ENCODE data around the gene RAB11FIP4. TPM values are rescaled to one million over a fixed set of nuclear protein-coding genes. Genes with fewer than 3 reads are reported as not detected.

Gene RAB11FIP4
- total and polyA plus RNA-seq, 2 donors (not counting 1 experiment from before 2014, with no cell fraction given), result 0.16 to 0.66 TPM

- no peak for DNase-seq (ENCODE audit: low read depth in 2 of 2)
- Histone ChIP-seq H3K4me1 (ENCODE audit: control insufficient read depth, extremely low read depth, insufficient read depth, low read length) (no peaks in the 10 kb centered on the region), H3K27ac (ENCODE audit: insufficient read depth, low read length) (no peak overlapping the region), H3K27me3 (ENCODE audit: control insufficient read depth, insufficient read depth, low read length) (peaks cover 9% of the 10 kb centered on the region), H3K4me2 (ENCODE audit: extremely low read depth, insufficient read depth, low read length) (no peak overlapping the region), H2AFZ (ENCODE audit: low read length) (no peak overlapping the region), H3K36me3 (ENCODE audit: control insufficient read depth, insufficient read depth, low read length) (no peaks in the 10 kb centered on the region), H3K9ac (ENCODE audit: insufficient read depth, low read length) (no peak overlapping the region), H3K9me3 (ENCODE audit: control insufficient read depth, insufficient read depth, low read depth, low read length) (no peaks in the 10 kb centered on the region), H3K79me2 (ENCODE audit: control insufficient read depth, insufficient read depth, low read length) (no peaks in the 10 kb centered on the region), H3K4me3 (replicated peaks in 1 of 4; ENCODE audit: control extremely low read depth in 1 of 4, insufficient read depth in 1 of 4, low read depth in 3 of 4, low read length in 4 of 4) (no peak overlapping the region), H4K20me1 (ENCODE audit: control insufficient read depth, extremely low read depth, insufficient read depth, low read length) (no peaks in the 10 kb centered on the region)
- TF ChIP-seq EZH2 (IDR thresholded peaks at IDR 0.05; ENCODE audit: low read length, missing control alignments), result no peak
- TF ChIP-seq, protein P1, sequence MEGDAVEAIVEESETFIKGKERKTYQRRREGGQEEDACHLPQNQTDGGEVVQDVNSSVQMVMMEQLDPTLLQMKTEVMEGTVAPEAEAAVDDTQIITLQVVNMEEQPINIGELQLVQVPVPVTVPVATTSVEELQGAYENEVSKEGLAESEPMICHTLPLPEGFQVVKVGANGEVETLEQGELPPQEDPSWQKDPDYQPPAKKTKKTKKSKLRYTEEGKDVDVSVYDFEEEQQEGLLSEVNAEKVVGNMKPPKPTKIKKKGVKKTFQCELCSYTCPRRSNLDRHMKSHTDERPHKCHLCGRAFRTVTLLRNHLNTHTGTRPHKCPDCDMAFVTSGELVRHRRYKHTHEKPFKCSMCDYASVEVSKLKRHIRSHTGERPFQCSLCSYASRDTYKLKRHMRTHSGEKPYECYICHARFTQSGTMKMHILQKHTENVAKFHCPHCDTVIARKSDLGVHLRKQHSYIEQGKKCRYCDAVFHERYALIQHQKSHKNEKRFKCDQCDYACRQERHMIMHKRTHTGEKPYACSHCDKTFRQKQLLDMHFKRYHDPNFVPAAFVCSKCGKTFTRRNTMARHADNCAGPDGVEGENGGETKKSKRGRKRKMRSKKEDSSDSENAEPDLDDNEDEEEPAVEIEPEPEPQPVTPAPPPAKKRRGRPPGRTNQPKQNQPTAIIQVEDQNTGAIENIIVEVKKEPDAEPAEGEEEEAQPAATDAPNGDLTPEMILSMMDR (conservative IDR thresholded peaks at IDR 0.05 in 1 of 2, IDR thresholded peaks at IDR 0.05 in 1 of 2; ENCODE audit: low read depth in 1 of 2, low read length in 2 of 2), result no peak
These were observed 21.8 kb downstream of the RAB11FIP4 start for GRCh38 chr17:31413081-31413799.

- Histone ChIP-seq H3K4me3 (replicated peaks in 1 of 4; ENCODE audit: control extremely low read depth in 1 of 4, insufficient read depth in 1 of 4, low read depth in 3 of 4, low read length in 4 of 4) (no peak overlapping the region), H3K4me1 (ENCODE audit: control insufficient read depth, extremely low read depth, insufficient read depth, low read length) (no peaks in the 10 kb centered on the region), H3K27ac (ENCODE audit: insufficient read depth, low read length) (no peak overlapping the region), H2AFZ (ENCODE audit: low read length) (no peak overlapping the region), H3K9me3 (ENCODE audit: control insufficient read depth, insufficient read depth, low read depth, low read length) (no peaks in the 10 kb centered on the region), H3K9ac (ENCODE audit: insufficient read depth, low read length) (no peak overlapping the region), H3K79me2 (ENCODE audit: control insufficient read depth, insufficient read depth, low read length) (no peaks in the 10 kb centered on the region), H4K20me1 (ENCODE audit: control insufficient read depth, extremely low read depth, insufficient read depth, low read length) (no peaks in the 10 kb centered on the region), H3K27me3 (ENCODE audit: control insufficient read depth, insufficient read depth, low read length) (peaks cover 6% of the 10 kb centered on the region), H3K4me2 (ENCODE audit: extremely low read depth, insufficient read depth, low read length) (no peak overlapping the region), H3K36me3 (ENCODE audit: control insufficient read depth, insufficient read depth, low read length) (no peaks in the 10 kb centered on the region)
- peak; percentile 60 to 71 for DNase-seq (ENCODE audit: low read depth in 2 of 2)
- TF ChIP-seq EZH2 (IDR thresholded peaks at IDR 0.05; ENCODE audit: low read length, missing control alignments), result no peak
- TF ChIP-seq, protein P1 (conservative IDR thresholded peaks at IDR 0.05 in 1 of 2, IDR thresholded peaks at IDR 0.05 in 1 of 2; ENCODE audit: low read depth in 1 of 2, low read length in 2 of 2), result no peak
These were observed 22.5 kb downstream of the RAB11FIP4 start for GRCh38 chr17:31413874-31414549.

GRCh38 chr17:31414550-31414918, 23.1 kb downstream of the RAB11FIP4 start:
- no peak overlapping the region for H3K9ac ChIP-seq (ENCODE audit: insufficient read depth, low read length)
- TF ChIP-seq EZH2 (IDR thresholded peaks at IDR 0.05; ENCODE audit: low read length, missing control alignments), result no peak
- TF ChIP-seq, protein P1 (conservative IDR thresholded peaks at IDR 0.05 in 1 of 2, IDR thresholded peaks at IDR 0.05 in 1 of 2; ENCODE audit: low read depth in 1 of 2, low read length in 2 of 2), result no peak

More at GRCh38 chr17:31414550-31414918, 23.1 kb downstream of the RAB11FIP4 start:
- Histone ChIP-seq H3K79me2 (ENCODE audit: control insufficient read depth, insufficient read depth, low read length) (no peaks in the 10 kb centered on the region), H3K4me2 (ENCODE audit: extremely low read depth, insufficient read depth, low read length) (no peak overlapping the region), H3K27ac (ENCODE audit: insufficient read depth, low read length) (no peak overlapping the region), H3K36me3 (ENCODE audit: control insufficient read depth, insufficient read depth, low read length) (no peaks in the 10 kb centered on the region), H2AFZ (ENCODE audit: low read length) (no peak overlapping the region), H3K27me3 (ENCODE audit: control insufficient read depth, insufficient read depth, low read length) (peaks cover 6% of the 10 kb centered on the region), H4K20me1 (ENCODE audit: control insufficient read depth, extremely low read depth, insufficient read depth, low read length) (no peaks in the 10 kb centered on the region), H3K4me1 (ENCODE audit: control insufficient read depth, extremely low read depth, insufficient read depth, low read length) (no peaks in the 10 kb centered on the region), H3K9me3 (ENCODE audit: control insufficient read depth, insufficient read depth, low read depth, low read length) (no peaks in the 10 kb centered on the region), H3K4me3 (replicated peaks in 1 of 4; ENCODE audit: control extremely low read depth in 1 of 4, insufficient read depth in 1 of 4, low read depth in 3 of 4, low read length in 4 of 4) (no peak overlapping the region)
- no peak for DNase-seq (ENCODE audit: low read depth in 2 of 2)
